ENCODE data around the gene NFIB. TPM values are rescaled to one million over a fixed set of nuclear protein-coding genes. Genes with fewer than 3 reads are reported as not detected.

NFIB gene
- polyA plus RNA-seq, 3 donors, result not detected

DNA sequence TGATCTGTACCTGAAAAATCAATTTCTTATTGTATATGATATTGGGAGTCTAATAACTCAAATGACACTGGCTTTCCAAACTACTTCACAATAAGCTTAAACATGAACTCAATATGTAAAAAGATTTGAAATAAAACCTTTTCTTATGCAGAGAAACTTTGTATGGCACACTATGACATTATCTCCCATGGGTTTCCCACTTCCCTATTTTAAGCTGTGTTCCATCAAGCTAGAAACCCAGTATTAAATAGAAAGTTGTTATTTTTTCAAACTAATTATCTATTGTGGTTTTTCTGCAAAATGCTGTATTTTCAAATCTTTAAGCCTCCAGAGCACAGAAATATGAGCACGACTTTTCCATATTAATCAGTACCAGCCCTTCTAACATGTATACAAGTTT, 174.7 kb downstream of the NFIB start:
- no peak overlapping the region for H3K9ac ChIP-seq (ENCODE audit: insufficient read depth, low read length, poor library complexity, severe bottlenecking)
- no peak overlapping the region for H3K4me3 ChIP-seq (replicated peaks in 1 of 3; ENCODE audit: low read depth in 2 of 3, low read length in 3 of 3)
- H3K27me3 ChIP-seq (ENCODE audit: control insufficient read depth in 2 of 2, insufficient read depth in 2 of 2, low read length in 2 of 2), result no peaks in the 10 kb centered on the region
- no peak overlapping the region for H2AFZ ChIP-seq (ENCODE audit: insufficient read depth, low read depth, low read length, poor library complexity, severe bottlenecking)
- Mint-ChIP-seq H3K36me3 (no peaks in the 10 kb centered on the region), H3K9me3 (peaks cover 0 to 8% (median 2%) of the 10 kb centered on the region in 7 donors), H3K4me1 (no peaks in the 10 kb centered on the region), H3K27ac (no peak overlapping the region), H3K4me3 (no peak overlapping the region), H3K27me3 (ENCODE audit: low read depth in 3 of 3) (no peaks in the 10 kb centered on the region)
- H3K36me3 ChIP-seq (replicated peaks in 1 of 2; ENCODE audit: control insufficient read depth in 1 of 2, insufficient read depth in 2 of 2, low read length in 2 of 2), result no peaks in the 10 kb centered on the region
- DNase-seq, result no peak
- intact Hi-C loops (cut with micrococcal nuclease), result no loop called here
- no peak overlapping the region for H3K4me2 ChIP-seq (replicated peaks; ENCODE audit: extremely low read depth, low read length, poor library complexity, severe bottlenecking)
- no peak overlapping the region for H3K27ac ChIP-seq (ENCODE audit: low read depth in 1 of 2, low read length in 2 of 2)
- WGBS (ENCODE audit: insufficient coverage), result no CpG with 5 or more reads among the region's 1 CpG
- no peaks in the 10 kb centered on the region for H3K79me2 ChIP-seq (ENCODE audit: insufficient read depth, low read length)
- TF ChIP-seq, protein P1, sequence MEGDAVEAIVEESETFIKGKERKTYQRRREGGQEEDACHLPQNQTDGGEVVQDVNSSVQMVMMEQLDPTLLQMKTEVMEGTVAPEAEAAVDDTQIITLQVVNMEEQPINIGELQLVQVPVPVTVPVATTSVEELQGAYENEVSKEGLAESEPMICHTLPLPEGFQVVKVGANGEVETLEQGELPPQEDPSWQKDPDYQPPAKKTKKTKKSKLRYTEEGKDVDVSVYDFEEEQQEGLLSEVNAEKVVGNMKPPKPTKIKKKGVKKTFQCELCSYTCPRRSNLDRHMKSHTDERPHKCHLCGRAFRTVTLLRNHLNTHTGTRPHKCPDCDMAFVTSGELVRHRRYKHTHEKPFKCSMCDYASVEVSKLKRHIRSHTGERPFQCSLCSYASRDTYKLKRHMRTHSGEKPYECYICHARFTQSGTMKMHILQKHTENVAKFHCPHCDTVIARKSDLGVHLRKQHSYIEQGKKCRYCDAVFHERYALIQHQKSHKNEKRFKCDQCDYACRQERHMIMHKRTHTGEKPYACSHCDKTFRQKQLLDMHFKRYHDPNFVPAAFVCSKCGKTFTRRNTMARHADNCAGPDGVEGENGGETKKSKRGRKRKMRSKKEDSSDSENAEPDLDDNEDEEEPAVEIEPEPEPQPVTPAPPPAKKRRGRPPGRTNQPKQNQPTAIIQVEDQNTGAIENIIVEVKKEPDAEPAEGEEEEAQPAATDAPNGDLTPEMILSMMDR (IDR thresholded peaks at IDR 0.05), result no peak
- H3K4me1 ChIP-seq (ENCODE audit: control insufficient read depth in 1 of 2, insufficient read depth in 2 of 2, low read length in 2 of 2), result no peaks in the 10 kb centered on the region
- H3K9me3 ChIP-seq (replicated peaks in 1 of 2; ENCODE audit: control insufficient read depth in 1 of 2, insufficient read depth in 1 of 2, low read length in 2 of 2), result no peaks in the 10 kb centered on the region
- no peaks in the 10 kb centered on the region for H4K20me1 ChIP-seq (ENCODE audit: insufficient read depth, low read length)

DNA sequence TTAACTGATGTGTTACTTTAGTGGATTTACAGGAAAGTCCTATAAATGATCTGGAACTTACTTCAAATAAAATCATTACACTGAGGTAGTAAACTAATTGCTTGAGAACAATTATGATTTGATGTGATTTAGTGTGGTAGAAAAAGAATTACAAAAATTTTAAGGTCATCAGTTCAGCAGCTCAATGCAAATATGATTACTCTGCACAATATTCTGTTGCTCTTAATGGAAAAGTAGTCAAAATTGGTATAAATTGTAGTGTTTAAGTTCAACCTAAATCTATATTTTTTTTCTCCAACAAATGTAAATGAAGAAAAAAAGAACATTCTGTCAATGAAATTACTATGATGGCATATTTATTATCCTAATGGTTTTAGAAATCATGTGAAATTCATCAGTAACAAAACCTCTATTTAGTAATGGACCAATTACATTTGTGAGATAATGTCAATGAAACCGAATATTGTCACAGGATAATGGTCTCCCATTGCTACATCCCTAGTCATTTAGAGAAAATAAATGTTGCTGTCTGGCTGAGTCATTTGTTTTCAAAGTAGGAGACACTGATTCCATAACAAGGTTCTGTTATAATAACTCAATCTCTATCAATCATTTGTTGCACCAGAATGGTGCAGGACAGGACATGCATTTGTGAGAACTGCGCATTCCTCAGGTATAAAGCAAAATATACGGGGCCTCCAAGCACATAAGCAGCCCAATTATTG, 177.1 kb downstream of the NFIB start:
- no peaks in the 10 kb centered on the region for H3K36me3 Mint-ChIP-seq
- H3K9ac ChIP-seq (ENCODE audit: insufficient read depth, low read length, poor library complexity, severe bottlenecking), result no peak overlapping the region
- H3K27me3 ChIP-seq (ENCODE audit: control insufficient read depth in 2 of 2, insufficient read depth in 2 of 2, low read length in 2 of 2), result no peaks in the 10 kb centered on the region
- no peak for DNase-seq
- TF ChIP-seq, protein P1 (IDR thresholded peaks at IDR 0.05), result no peak
- H3K9me3 ChIP-seq (replicated peaks in 1 of 2; ENCODE audit: control insufficient read depth in 1 of 2, insufficient read depth in 1 of 2, low read length in 2 of 2), result no peaks in the 10 kb centered on the region
- no peak overlapping the region for H3K4me2 ChIP-seq (replicated peaks; ENCODE audit: extremely low read depth, low read length, poor library complexity, severe bottlenecking)
- no peaks in the 10 kb centered on the region for H3K79me2 ChIP-seq (ENCODE audit: insufficient read depth, low read length)
- WGBS (ENCODE audit: insufficient coverage), result no CpG with 5 or more reads among the region's 3 CpGs
- H3K27me3 Mint-ChIP-seq (ENCODE audit: low read depth in 3 of 3), result no peaks in the 10 kb centered on the region
- no peak overlapping the region for H2AFZ ChIP-seq (ENCODE audit: insufficient read depth, low read depth, low read length, poor library complexity, severe bottlenecking)
- H3K4me1 Mint-ChIP-seq, result no peaks in the 10 kb centered on the region
- H3K4me3 Mint-ChIP-seq, result no peak overlapping the region
- H3K4me1 ChIP-seq (ENCODE audit: control insufficient read depth in 1 of 2, insufficient read depth in 2 of 2, low read length in 2 of 2), result no peaks in the 10 kb centered on the region
- H3K9me3 Mint-ChIP-seq, result peaks cover 0 to 6% (median 2%) of the 10 kb centered on the region in 7 donors
- no peaks in the 10 kb centered on the region for H3K36me3 ChIP-seq (replicated peaks in 1 of 2; ENCODE audit: control insufficient read depth in 1 of 2, insufficient read depth in 2 of 2, low read length in 2 of 2)
- intact Hi-C loops (cut with micrococcal nuclease), result no loop called here
- H3K27ac Mint-ChIP-seq, result no peak overlapping the region
- no peak overlapping the region for H3K27ac ChIP-seq (ENCODE audit: low read depth in 1 of 2, low read length in 2 of 2)
- H4K20me1 ChIP-seq (ENCODE audit: insufficient read depth, low read length), result no peaks in the 10 kb centered on the region
- H3K4me3 ChIP-seq (replicated peaks in 1 of 3; ENCODE audit: low read depth in 2 of 3, low read length in 3 of 3), result no peak overlapping the region

All from CD14-positive monocyte (primary cell).